GM19467 (cell line): Measurements from ENCODE around the gene GYPC.
"Not testable (repeated sequence)": the region's sequence is repeated elsewhere in the genome, so short reads cannot be mapped to it uniquely, and the experiment has no call there.

Source experiments
- ATAC-seq: cut with Tn5 transposase; IDR thresholded peaks from one replicate; pipeline ENCODE4 v1.9.1; 2021; ENCODE audit warnings: mild to moderate bottlenecking, moderate library complexity; ENCODE audit not compliant: unreplicated experiment

Gene GYPC

GRCh38 chr2:126668254-126668653 lies 12.3 kb downstream of the GYPC start:
- no peak for ATAC-seq

GRCh38 chr2:126669772-126670171 lies 13.8 kb downstream of the GYPC start:
- ATAC-seq: no peak

GRCh38 chr2:126671488-126671887 lies 15.5 kb downstream of the GYPC start:
- ATAC-seq: no peak

GRCh38 chr2:126672980-126673605 lies 17.1 kb downstream of the GYPC start:
- no peak for ATAC-seq

- ATAC-seq: no peak
Measured at GRCh38 chr2:126674075-126674744, 18.3 kb downstream of the GYPC start.

GRCh38 chr2:126675637-126676036 lies 19.7 kb downstream of the GYPC start:
- ATAC-seq: no peak

GRCh38 chr2:126676221-126677175 lies 20.5 kb downstream of the GYPC start:
- ATAC-seq: no peak

- ATAC-seq: no peak
Measured at GRCh38 chr2:126677176-126677538, 21.2 kb downstream of the GYPC start.

GRCh38 chr2:126678269-126679065 lies 22.5 kb downstream of the GYPC start:
- no peak for ATAC-seq

GRCh38 chr2:126679094-126679713 lies 23.2 kb downstream of the GYPC start:
- no peak for ATAC-seq

- ATAC-seq: no peak
Measured at GRCh38 chr2:126681505-126681904, 25.5 kb downstream of the GYPC start.

- no peak for ATAC-seq
Measured at GRCh38 chr2:126685629-126686028, 29.7 kb downstream of the GYPC start.

GRCh38 chr2:126686286-126686685 lies 30.3 kb downstream of the GYPC start:
- no peak for ATAC-seq

- no peak for ATAC-seq
Measured at GRCh38 chr2:126686841-126687485, 31.0 kb downstream of the GYPC start.

- ATAC-seq: no peak
Measured at GRCh38 chr2:126687503-126687902, 31.5 kb downstream of the GYPC start.

GRCh38 chr2:126688594-126688993 lies 32.6 kb downstream of the GYPC start:
- not testable (repeated sequence) for ATAC-seq

- not testable (repeated sequence) for ATAC-seq
Measured at GRCh38 chr2:126692241-126692640, 36.3 kb downstream of the GYPC start.

- ATAC-seq: not testable (repeated sequence)
Measured at GRCh38 chr2:126692934-126693592, 37.1 kb downstream of the GYPC start.
